HG02884 (cell line): ENCODE results near the gene COL15A1.

Experiments used
- ATAC-seq: cut with Tn5 transposase; IDR thresholded peaks from one replicate; pipeline ENCODE4 v1.9.1; 2021; ENCODE audit warnings: mild to moderate bottlenecking, moderate library complexity; ENCODE audit not compliant: unreplicated experiment

The COL15A1 gene

GRCh38 chr9:99030092-99030511 is 86.4 kb downstream of the COL15A1 start:
- ATAC-seq, result no peak

DNA sequence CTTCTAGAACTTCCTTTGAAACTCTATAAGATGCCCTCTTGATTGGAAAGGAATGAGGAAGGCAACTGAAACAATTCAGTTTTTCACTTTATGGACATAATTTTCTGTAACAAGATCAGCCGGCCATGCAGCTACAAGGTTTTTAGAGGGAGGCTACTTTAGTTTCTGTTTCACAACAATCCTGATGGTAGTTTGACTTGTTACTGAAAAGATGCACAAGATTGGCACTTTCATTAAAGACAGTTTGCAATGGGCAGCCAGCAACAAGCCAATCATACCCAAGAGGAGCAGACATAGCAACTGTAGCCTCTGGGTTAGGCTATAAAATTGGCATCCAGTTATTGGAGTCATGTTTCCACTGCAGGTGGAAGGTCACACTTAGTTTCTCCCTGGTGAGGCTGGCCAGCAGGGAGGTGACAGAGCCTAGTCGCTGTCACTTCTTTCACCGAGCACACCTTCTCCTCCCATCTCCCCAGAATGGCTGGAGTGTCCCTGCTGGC is 87.0 kb downstream of the COL15A1 start:
- ATAC-seq, result no peak

- no peak for ATAC-seq
Observed at GRCh38 chr9:99031319-99031718, 87.6 kb downstream of the COL15A1 start.

DNA sequence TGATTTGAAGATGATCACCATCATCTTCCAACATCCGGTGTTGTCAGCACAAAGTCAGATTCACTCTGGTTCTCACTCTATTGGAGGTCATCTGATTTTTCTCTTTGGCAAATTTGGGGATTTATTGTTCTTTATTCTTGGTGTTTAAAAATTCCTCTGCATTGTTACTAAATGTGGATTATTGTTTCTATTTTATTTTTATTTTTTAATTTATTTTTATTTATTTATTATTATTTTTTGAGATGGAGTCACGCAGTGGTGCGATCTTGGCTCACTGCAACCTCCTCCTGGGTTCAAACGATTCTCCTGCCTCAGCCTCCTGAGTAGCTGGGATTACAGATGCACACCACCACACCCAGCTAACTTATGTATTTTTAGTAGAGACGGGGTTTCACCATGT is 88.3 kb downstream of the COL15A1 start:
- ATAC-seq, result no peak

DNA sequence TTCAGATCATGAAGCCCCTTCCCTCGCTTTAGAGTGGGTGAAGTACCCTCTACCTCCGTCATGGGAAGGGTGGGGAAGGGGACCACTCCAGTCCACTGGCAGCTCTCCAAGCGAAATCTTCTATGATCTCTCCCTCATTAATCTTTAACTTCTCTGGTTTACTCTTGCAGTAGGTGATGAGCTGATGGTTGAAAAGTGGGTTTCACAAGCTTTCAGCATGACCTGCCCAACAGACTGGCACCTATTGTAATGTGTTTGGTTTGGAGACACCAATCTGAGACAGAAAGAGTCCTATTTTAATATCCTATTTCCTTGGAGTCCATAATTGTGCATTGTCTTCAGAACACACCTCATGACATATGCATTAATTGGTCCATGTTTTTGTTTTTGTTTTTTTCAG is 90.4 kb downstream of the COL15A1 start:
- no peak for ATAC-seq

DNA sequence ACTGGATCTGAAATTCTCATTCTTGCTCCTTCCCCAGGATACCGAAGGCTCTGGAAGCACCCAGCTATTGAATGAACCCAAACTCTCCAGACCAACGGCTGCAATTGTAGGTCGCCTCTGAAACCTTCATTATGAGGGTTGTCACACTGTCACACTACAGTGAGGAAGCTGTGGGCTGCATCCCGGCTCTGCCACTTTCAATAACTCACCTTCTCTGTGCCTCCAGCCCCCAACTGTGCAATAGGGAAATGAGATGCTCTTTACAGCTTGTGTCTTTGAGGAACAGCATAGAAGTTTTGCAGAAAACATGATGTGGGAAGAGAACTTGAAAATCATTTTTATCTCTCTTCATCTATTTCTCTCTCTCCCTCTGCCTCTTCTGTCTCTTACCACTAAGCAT is 91.6 kb downstream of the COL15A1 start:
- ATAC-seq, result no peak

DNA sequence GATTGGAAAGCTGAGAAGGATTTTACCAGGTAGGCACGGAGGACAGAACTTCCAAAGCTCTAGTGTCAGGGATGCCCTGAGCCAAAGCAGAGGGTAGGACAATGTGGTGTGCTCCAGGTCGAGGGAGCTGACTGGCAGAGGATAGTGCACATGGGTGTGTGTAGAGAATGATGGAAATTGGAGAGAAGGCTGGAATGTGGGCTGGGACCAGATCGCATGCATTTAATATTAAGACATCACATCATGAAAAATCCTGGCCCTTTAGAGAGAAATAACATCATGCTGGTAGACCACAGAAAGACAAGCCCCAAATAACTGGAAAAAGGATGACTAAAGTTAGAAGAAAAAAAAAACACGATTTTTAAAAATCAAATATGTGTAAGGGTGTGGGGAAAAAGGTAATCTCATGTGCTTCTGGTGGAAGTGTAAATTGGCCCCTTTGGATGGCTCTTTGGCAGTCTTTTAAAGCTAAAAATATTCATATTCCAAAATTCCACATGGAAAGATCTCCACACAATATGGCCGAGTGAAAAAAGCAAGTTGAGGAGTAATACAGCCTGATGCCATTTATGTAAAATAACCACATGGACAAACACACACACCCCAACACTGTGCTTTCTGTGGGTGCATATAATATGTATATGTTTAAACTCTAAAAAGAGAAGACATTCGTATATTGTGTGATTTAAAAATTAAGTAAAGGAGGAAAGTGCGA is 94.2 kb downstream of the COL15A1 start:
- no peak for ATAC-seq

GRCh38 chr9:99038484-99038820 is 94.7 kb downstream of the COL15A1 start:
- no peak for ATAC-seq

- no peak for ATAC-seq
Observed at GRCh38 chr9:99039505-99040182, 95.9 kb downstream of the COL15A1 start.

GRCh38 chr9:99040251-99040900 is 96.7 kb downstream of the COL15A1 start:
- ATAC-seq, result no peak

- no peak for ATAC-seq
Observed at GRCh38 chr9:99040911-99041582, 97.3 kb downstream of the COL15A1 start.

- no peak for ATAC-seq
Observed at GRCh38 chr9:99041618-99042017, 97.9 kb downstream of the COL15A1 start.

GRCh38 chr9:99042620-99043019 is 98.9 kb downstream of the COL15A1 start:
- ATAC-seq, result no peak

DNA sequence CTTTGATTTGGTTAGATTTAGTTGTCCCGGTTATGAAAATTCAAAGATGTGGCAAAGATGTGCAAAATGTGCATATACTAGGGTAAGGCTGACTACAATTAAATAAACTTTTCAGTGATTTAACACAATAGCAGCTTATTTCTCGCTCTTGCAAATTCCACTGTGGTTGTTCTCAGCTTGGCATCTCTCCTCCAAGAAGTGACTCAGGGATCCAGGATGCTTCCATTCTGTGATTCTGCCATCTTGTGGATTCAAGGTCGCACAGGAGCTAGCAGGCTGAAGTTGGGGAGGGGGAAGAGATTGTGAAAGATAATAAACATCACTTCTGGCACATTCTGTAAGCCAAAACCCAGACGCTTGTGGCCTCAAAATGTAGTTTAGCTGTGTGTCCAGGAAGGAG is 101.1 kb downstream of the COL15A1 start:
- ATAC-seq, result no peak

DNA sequence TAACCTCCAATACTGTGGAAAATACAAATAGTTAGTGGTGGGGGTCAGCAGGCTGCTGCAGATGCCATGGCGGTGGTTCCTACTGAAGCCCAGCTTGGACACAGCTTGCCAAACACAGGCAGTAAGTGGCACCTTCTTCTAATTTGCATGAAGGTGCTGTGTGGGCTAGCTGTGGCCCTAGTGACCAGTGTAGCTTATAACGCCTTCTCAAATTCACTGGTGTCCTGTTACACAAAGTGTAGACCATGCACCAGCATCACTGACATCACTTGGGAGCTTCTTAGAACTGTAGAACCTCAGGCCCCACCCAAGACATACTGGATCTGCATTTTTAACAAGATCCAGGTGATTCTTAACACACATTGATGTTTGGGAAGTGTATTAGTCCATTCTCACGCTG is 102.4 kb downstream of the COL15A1 start:
- ATAC-seq, result no peak

DNA sequence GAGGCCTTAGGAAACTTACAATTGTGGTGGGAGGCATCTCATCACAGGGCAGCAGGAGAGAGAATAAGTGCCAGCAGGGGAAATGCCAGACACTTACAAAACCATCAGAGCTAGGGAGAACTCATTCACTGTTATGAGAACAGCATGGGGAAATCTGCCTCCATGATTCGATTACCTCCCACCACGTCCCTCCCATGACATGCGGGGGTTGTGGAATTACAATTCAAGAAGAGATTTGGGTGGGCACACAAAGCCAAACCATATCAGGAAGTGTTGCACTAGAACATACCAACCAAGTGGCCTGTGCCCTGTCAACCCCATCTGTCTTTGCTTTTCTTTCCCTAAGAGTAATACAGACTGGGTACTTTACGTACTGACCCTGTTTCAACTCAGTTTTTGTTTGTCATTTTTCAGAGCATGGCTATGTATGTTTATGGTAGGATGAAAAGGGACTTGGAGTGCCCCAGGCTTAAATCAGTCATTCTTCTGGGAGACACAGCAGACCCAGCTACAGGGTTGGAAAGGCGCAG is 102.9 kb downstream of the COL15A1 start:
- no peak for ATAC-seq

GRCh38 chr9:99049228-99049627 is 105.5 kb downstream of the COL15A1 start:
- no peak for ATAC-seq

DNA sequence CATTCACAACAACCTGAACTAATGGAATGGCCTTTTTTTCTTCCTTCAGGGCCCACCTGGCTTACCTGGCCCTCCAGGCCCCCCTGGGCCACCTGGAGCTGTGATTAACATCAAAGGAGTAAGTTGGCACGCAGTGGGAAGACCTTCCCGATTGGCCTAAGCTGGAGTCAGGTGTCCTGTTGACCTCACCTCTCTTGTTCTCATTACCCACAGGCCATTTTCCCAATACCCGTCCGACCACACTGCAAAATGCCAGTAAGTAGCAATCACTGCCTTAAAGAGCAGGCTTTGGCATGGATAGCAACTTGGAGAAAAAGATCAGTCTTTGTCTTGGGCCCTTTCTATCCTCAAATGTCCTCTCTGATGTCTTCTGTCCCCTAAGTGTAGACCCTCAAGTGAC is 105.9 kb downstream of the COL15A1 start:
- no peak for ATAC-seq

DNA sequence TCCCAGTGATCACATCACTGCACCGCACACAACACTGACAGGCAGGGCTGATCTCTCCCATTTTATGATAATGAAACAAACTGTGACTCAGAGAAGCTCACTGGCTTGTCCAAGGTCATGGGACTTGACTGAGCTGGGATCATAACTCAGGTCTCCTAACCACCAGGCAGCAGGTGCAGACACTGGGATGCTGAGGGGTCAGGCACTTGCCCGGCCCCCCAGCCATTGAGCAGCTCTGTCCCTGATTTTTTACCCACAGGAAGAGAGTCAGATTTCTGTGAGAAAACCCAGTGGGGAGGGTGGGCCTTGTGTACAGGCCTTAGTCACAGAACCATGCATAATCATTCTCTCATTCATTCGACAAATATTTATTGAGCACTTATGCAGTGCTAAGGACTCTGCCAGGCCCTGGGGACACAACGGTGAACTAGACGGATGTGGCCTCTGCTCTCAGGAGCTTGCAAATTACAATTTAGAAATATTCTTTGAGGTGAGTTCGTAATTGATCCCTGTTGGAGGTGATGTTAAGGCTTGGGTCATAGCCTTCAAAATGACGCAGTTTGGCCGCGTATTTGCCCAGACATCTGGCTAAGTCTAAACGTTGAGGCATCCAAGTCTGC is 106.7 kb downstream of the COL15A1 start:
- no peak for ATAC-seq

GRCh38 chr9:99050924-99051323 is 107.2 kb downstream of the COL15A1 start:
- ATAC-seq, result no peak

DNA sequence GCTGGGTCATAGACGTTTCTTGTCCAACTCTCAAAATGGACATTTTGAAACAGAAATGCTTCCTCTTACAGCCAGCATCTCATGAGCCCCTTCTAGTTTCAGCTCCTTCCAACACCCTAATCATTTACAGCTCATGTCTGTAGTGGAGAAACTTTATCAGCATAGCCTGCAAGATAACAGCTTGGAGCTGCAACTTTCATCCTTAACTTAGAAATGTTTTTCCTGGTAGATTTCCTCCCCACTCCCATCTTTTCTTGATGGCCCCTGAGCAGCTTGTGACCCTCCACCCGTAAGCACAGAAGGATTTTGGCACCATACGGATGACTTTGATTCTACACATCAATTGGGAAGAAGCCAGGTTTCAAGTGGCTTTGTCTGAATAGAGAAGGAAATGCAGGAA is 107.7 kb downstream of the COL15A1 start:
- ATAC-seq, result no peak
